Mesenchymal stem cell (in vitro differentiated cells and primary cell): Measurements from ENCODE around the gene TMEM181.

ENCODE experiments used
- DNase-seq: peaks from one replicate; pipeline ENCODE4 v3.0.0-alpha.2; 2013
- H2AFZ ChIP-seq: one replicate; pipeline ENCODE4 v1.6.1; 2013; ENCODE audit warnings: low read depth, mild to moderate bottlenecking, control low read depth, inconsistent platforms, low read length, moderate library complexity
- H2AK5ac ChIP-seq: 2 replicates; pipeline ENCODE4 v1.6.1; 2013; ENCODE audit warnings: low read length, moderate library complexity, mild to moderate bottlenecking, inconsistent platforms; ENCODE audit not compliant: severe bottlenecking
- H2BK120ac ChIP-seq: one replicate; pipeline ENCODE4 v1.6.1; 2013; ENCODE audit warnings: low read depth, mild to moderate bottlenecking, inconsistent platforms, low read length, moderate library complexity
- H2BK12ac ChIP-seq, 2 experiments: one replicate each; pipeline ENCODE4 v1.6.1; 2013; ENCODE audit warnings: inconsistent platforms in 2 of 2, low read length in 2 of 2, mild to moderate bottlenecking in 2 of 2, moderate library complexity in 2 of 2, control low read depth in 1 of 2
- H2BK15ac ChIP-seq: one replicate; pipeline ENCODE4 v1.6.1; 2013; ENCODE audit warnings: mild to moderate bottlenecking, low read depth, inconsistent platforms; ENCODE audit not compliant: poor library complexity, severe bottlenecking
- H2BK5ac ChIP-seq: 2 replicates; pipeline ENCODE4 v1.6.1; 2013; ENCODE audit warnings: low read depth, mild to moderate bottlenecking, low read length, control low read depth, inconsistent platforms; ENCODE audit not compliant: poor library complexity, severe bottlenecking
- H3K14ac ChIP-seq, 2 experiments: one replicate each; pipeline ENCODE4 v1.6.1; 2013; ENCODE audit warnings: inconsistent platforms in 2 of 2, low read length in 2 of 2, control low read depth in 1 of 2, mild to moderate bottlenecking in 1 of 2, moderate library complexity in 1 of 2
- H3K18ac ChIP-seq, 2 experiments: one replicate each; pipeline ENCODE4 v1.6.1; 2013; ENCODE audit warnings: inconsistent platforms in 2 of 2, low read length in 2 of 2, control low read depth in 1 of 2, low read depth in 1 of 2, mild to moderate bottlenecking in 1 of 2
- H3K23ac ChIP-seq, 2 experiments: one replicate each; pipeline ENCODE4 v1.6.1; 2013; ENCODE audit warnings: inconsistent platforms in 2 of 2, low read length in 2 of 2, mild to moderate bottlenecking in 2 of 2, moderate library complexity in 2 of 2, control low read depth in 1 of 2
- H3K27ac ChIP-seq: 2 replicates; pipeline ENCODE4 v1.5.1; 2013; ENCODE audit warnings: mild to moderate bottlenecking, moderate library complexity, low read length, control low read depth, inconsistent platforms; ENCODE audit not compliant: poor library complexity, severe bottlenecking
- H3K27me3 ChIP-seq, 2 experiments: 2 replicates each; pipeline versions ENCODE4 v1.6.1 to v1.7.0; 2013; ENCODE audit warnings: low read length in 2 of 2, mild to moderate bottlenecking in 2 of 2, moderate library complexity in 2 of 2, control low read depth in 1 of 2, inconsistent platforms in 1 of 2; ENCODE audit not compliant: control insufficient read depth in 1 of 2, insufficient read depth in 1 of 2
- H3K36me3 ChIP-seq, 2 experiments: 2 replicates each; pipeline versions ENCODE4 v1.6.1 to v1.7.0; 2013; ENCODE audit warnings: low read length in 2 of 2, control low read depth in 1 of 2, inconsistent platforms in 1 of 2, low read depth in 1 of 2, mild to moderate bottlenecking in 1 of 2; ENCODE audit not compliant: insufficient read depth in 2 of 2, control insufficient read depth in 1 of 2
- H3K4ac ChIP-seq, 2 experiments: one replicate each; pipeline ENCODE4 v1.6.1; 2013; ENCODE audit warnings: inconsistent platforms in 2 of 2, low read length in 2 of 2, mild to moderate bottlenecking in 2 of 2, moderate library complexity in 2 of 2, control low read depth in 1 of 2, low read depth in 1 of 2
- H3K4me1 ChIP-seq: 2 replicates; pipeline ENCODE4 v1.6.1; 2013; ENCODE audit warnings: low read depth, low read length, control low read depth; ENCODE audit not compliant: control insufficient read depth, insufficient read depth
- H3K4me2 ChIP-seq: 2 replicates; pipeline ENCODE4 v1.6.1; 2013; ENCODE audit warnings: low read length, mild to moderate bottlenecking, inconsistent platforms; ENCODE audit not compliant: poor library complexity, severe bottlenecking
- H3K4me3 ChIP-seq, 2 experiments: 2 replicates each; pipeline versions ENCODE4 v1.5.1 to v1.7.0; 2013; ENCODE audit warnings: low read length in 2 of 2, mild to moderate bottlenecking in 2 of 2, control low read depth in 1 of 2, low read depth in 1 of 2; ENCODE audit not compliant: insufficient read depth in 1 of 2
- H3K79me1 ChIP-seq: replicated peaks from 2 replicates; pipeline ENCODE4 v1.6.1; 2013; ENCODE audit warnings: mild to moderate bottlenecking, control low read depth, low read length, inconsistent platforms; ENCODE audit not compliant: poor library complexity, severe bottlenecking
- H3K9ac ChIP-seq: 2 replicates; pipeline ENCODE4 v1.7.0; 2013; ENCODE audit warnings: mild to moderate bottlenecking, low read length, moderate library complexity
- H3K9me3 ChIP-seq: 2 replicates; pipeline ENCODE4 v1.7.0; 2013; ENCODE audit warnings: mild to moderate bottlenecking, low read length; ENCODE audit not compliant: control insufficient read depth
- H4K8ac ChIP-seq: one replicate; pipeline ENCODE4 v1.6.1; 2013; ENCODE audit warnings: inconsistent platforms, mild to moderate bottlenecking, low read length, moderate library complexity
- H4K91ac ChIP-seq: one replicate; pipeline ENCODE4 v1.6.1; 2013; ENCODE audit warnings: mild to moderate bottlenecking, low read length, inconsistent platforms
- WGBS: methylation state at CpG from one replicate; pipeline ENCODE4 v1.1.7; 2013; ENCODE audit warnings: mixed read lengths; 5-methylcytosine and 5-hydroxymethylcytosine counted together

Gene TMEM181

GRCh38 chr6:158560836-158561320 is 987 bp downstream of the TMEM181 start:
- Histone ChIP-seq H3K4ac (peak overlapping the region in 1 of 2 experiments; percentile 99), H2AK5ac (no peak overlapping the region), H3K9ac (peak overlapping the region; percentile 91), H3K27ac (peak overlapping the region; percentile 44), H3K27me3 (no peaks in the 10 kb centered on the region), H2BK5ac (no peak overlapping the region), H4K8ac (peak overlapping the region; percentile 10), H3K14ac (peak overlapping the region in 1 of 2 experiments; percentile 46), H3K4me2 (peak overlapping the region; percentile 97), H3K18ac (peak overlapping the region; percentile 29 to 41), H4K91ac (no peak overlapping the region), H3K36me3 (peaks cover 0 to 4% of the 10 kb centered on the region in 2 experiments), H3K23ac (peak overlapping the region in 1 of 2 experiments; percentile 63), H3K9me3 (no peaks in the 10 kb centered on the region), H2AFZ (no peak overlapping the region), H3K4me3 (peak overlapping the region; percentile 47 to 84), H2BK15ac (no peak overlapping the region), H3K4me1 (peaks cover 23% of the 10 kb centered on the region), H3K79me1 (peaks cover 21% of the 10 kb centered on the region), H2BK12ac (no peak overlapping the region), H2BK120ac (no peak overlapping the region)
- WGBS: 10% methylated on average over 19 of the region's 19 CpGs
- DNase-seq: peak; percentile 50

- Histone ChIP-seq H3K4me2 (peak overlapping the region; percentile 97), H2BK12ac (no peak overlapping the region), H2AK5ac (peak overlapping the region; percentile 31), H2BK15ac (no peak overlapping the region), H4K8ac (peak overlapping the region; percentile 77), H3K27me3 (no peaks in the 10 kb centered on the region), H3K27ac (no peak overlapping the region), H3K4me3 (peak overlapping the region in 1 of 2 experiments; percentile 84), H3K23ac (peak overlapping the region in 1 of 2 experiments; percentile 2), H3K36me3 (peaks cover 0 to 4% of the 10 kb centered on the region in 2 experiments), H3K4me1 (peaks cover 23% of the 10 kb centered on the region), H2BK120ac (no peak overlapping the region), H2BK5ac (no peak overlapping the region), H4K91ac (peak overlapping the region; percentile 31), H3K9me3 (no peaks in the 10 kb centered on the region), H3K4ac (peak overlapping the region in 1 of 2 experiments; percentile 47), H3K9ac (peak overlapping the region; percentile 91), H2AFZ (no peak overlapping the region), H3K18ac (no peak overlapping the region), H3K14ac (no peak overlapping the region), H3K79me1 (peaks cover 23% of the 10 kb centered on the region)
- 81% methylated on average over 14 of the region's 14 CpGs for WGBS
- DNase-seq: no peak
These were observed 1.5 kb downstream of the TMEM181 start for GRCh38 chr6:158561321-158561884.

- 57% methylated on average over 8 of the region's 8 CpGs for WGBS
These were observed 2.0 kb downstream of the TMEM181 start for GRCh38 chr6:158561938-158562337.

GRCh38 chr6:158564243-158565121 is 4.6 kb downstream of the TMEM181 start:
- peak overlapping the region in 1 of 2 experiments; percentile 64 for H2BK12ac ChIP-seq
- no peak overlapping the region for H2BK15ac ChIP-seq
- WGBS: 95% methylated on average over 16 of the region's 16 CpGs
- H3K9me3 ChIP-seq: no peaks in the 10 kb centered on the region
- H3K14ac ChIP-seq: no peak overlapping the region
- H3K4me3 ChIP-seq: no peak overlapping the region
- H3K4ac ChIP-seq: no peak overlapping the region
- no peak overlapping the region for H4K91ac ChIP-seq
- H2AFZ ChIP-seq: no peak overlapping the region
- H3K4me2 ChIP-seq: no peak overlapping the region
- H3K4me1 ChIP-seq: peaks cover 34% of the 10 kb centered on the region
- no peak for DNase-seq
- peaks cover 0 to 4% of the 10 kb centered on the region in 2 experiments for H3K36me3 ChIP-seq
- H3K79me1 ChIP-seq: peaks cover 39% of the 10 kb centered on the region
- H3K9ac ChIP-seq: no peak overlapping the region
- peak overlapping the region in 1 of 2 experiments; percentile 63 for H3K18ac ChIP-seq
- no peak overlapping the region for H2BK5ac ChIP-seq
- no peaks in the 10 kb centered on the region for H3K27me3 ChIP-seq
- H2AK5ac ChIP-seq: no peak overlapping the region
- H3K27ac ChIP-seq: no peak overlapping the region
- no peak overlapping the region for H4K8ac ChIP-seq
- H2BK120ac ChIP-seq: no peak overlapping the region
- H3K23ac ChIP-seq: peak overlapping the region in 1 of 2 experiments; percentile 77

More at GRCh38 chr6:158561938-158562337, 2.0 kb downstream of the TMEM181 start:
- H3K4me2 ChIP-seq: peak overlapping the region; percentile 10
- H3K14ac ChIP-seq: no peak overlapping the region
- no peak overlapping the region for H4K8ac ChIP-seq
- no peak overlapping the region for H2BK120ac ChIP-seq
- H2AFZ ChIP-seq: no peak overlapping the region
- no peaks in the 10 kb centered on the region for H3K9me3 ChIP-seq
- H2AK5ac ChIP-seq: no peak overlapping the region
- peak overlapping the region in 1 of 2 experiments; percentile 84 for H3K4me3 ChIP-seq
- H3K18ac ChIP-seq: no peak overlapping the region
- no peak overlapping the region for H3K23ac ChIP-seq
- no peak overlapping the region for H2BK15ac ChIP-seq
- H3K4me1 ChIP-seq: peaks cover 23% of the 10 kb centered on the region
- no peak overlapping the region for H3K27ac ChIP-seq
- H2BK5ac ChIP-seq: no peak overlapping the region
- no peak for DNase-seq
- no peak overlapping the region for H3K4ac ChIP-seq
- no peaks in the 10 kb centered on the region for H3K27me3 ChIP-seq
- H4K91ac ChIP-seq: no peak overlapping the region
- peaks cover 0 to 4% of the 10 kb centered on the region in 2 experiments for H3K36me3 ChIP-seq
- peak overlapping the region; percentile 91 for H3K9ac ChIP-seq
- peak overlapping the region in 1 of 2 experiments; percentile 31 for H2BK12ac ChIP-seq
- peaks cover 27% of the 10 kb centered on the region for H3K79me1 ChIP-seq
